GM12874 (cell line): ENCODE data around the gene NSD2.

ENCODE experiments used
- CTCF ChIP-seq: IDR thresholded peaks from 2 replicates; pipeline ENCODE4 v1.5.1; 2011; ENCODE audit warnings: low read depth, mild to moderate bottlenecking, control low read depth, low read length, moderate library complexity; ENCODE audit not compliant: insufficient read depth

Gene NSD2

GRCh38 chr4:1870578-1871443, at the start of gene NSD2:
Gene NSD2, plus strand, starts transcription at chr4:1871393. Its CDS starts 29,262 bp downstream, at chr4:1900655.
- no peak for TF ChIP-seq CTCF

GRCh38 chr4:1821679-1822567, 49.3 kb upstream of the NSD2 start:
- no peak for TF ChIP-seq CTCF

- TF ChIP-seq CTCF = no peak
These were observed 48.3 kb upstream of the NSD2 start for GRCh38 chr4:1822568-1823544.

- TF ChIP-seq CTCF = no peak
These were observed 47.7 kb upstream of the NSD2 start for GRCh38 chr4:1823545-1823932.

GRCh38 chr4:1824746-1825145, 46.4 kb upstream of the NSD2 start:
- TF ChIP-seq CTCF = no peak

GRCh38 chr4:1825326-1825725, 45.9 kb upstream of the NSD2 start:
- TF ChIP-seq CTCF = no peak
